DMS53 treated with DMSO at 0.1 percent for 48 hours (cell line): ENCODE data around the gene CLTB.

ENCODE experiments used
- DNase-seq: peaks from one replicate; lab custom pipeline; 2025; ENCODE audit not compliant: unreplicated experiment; lab: John Stamatoyannopoulos, UW

The CLTB gene

GRCh38 chr5:176405656-176406435, 10.5 kb downstream of the CLTB start:
- no peak for DNase-seq

GRCh38 chr5:176401281-176402205, 14.8 kb downstream of the CLTB start:
- no peak for DNase-seq

- no peak for DNase-seq
Measured at GRCh38 chr5:176400382-176401156, 15.8 kb downstream of the CLTB start.

- no peak for DNase-seq
Measured at GRCh38 chr5:176397736-176398420, 18.5 kb downstream of the CLTB start.

GRCh38 chr5:176396330-176396729, 20.0 kb downstream of the CLTB start:
- DNase-seq, result no peak

GRCh38 chr5:176394881-176395675, 21.3 kb downstream of the CLTB start:
- no peak for DNase-seq

GRCh38 chr5:176394096-176394495, 22.2 kb downstream of the CLTB start:
- no peak for DNase-seq

- DNase-seq, result no peak
Measured at GRCh38 chr5:176392526-176392925, 23.8 kb downstream of the CLTB start.

- DNase-seq, result no peak
Measured at GRCh38 chr5:176391999-176392398, 24.3 kb downstream of the CLTB start.

GRCh38 chr5:176391479-176391878, 24.9 kb downstream of the CLTB start:
- no peak for DNase-seq

GRCh38 chr5:176389135-176390123, 26.9 kb downstream of the CLTB start:
- DNase-seq, result peak; percentile 76

GRCh38 chr5:176388444-176389134, 27.8 kb downstream of the CLTB start, which contains the start of the genes HIGD2A and NOP16:
HIGD2A (plus strand) TSS chr5:176388751; CDS start chr5:176388820, 69 bp downstream.
NOP16 (minus strand) TSS chr5:176388598; CDS start chr5:176388539, 59 bp downstream.
- DNase-seq, result peak; percentile 97

- no peak for DNase-seq
Measured at GRCh38 chr5:176388003-176388443, 28.3 kb downstream of the CLTB start.

- no peak for DNase-seq
Measured at GRCh38 chr5:176387384-176387925, 28.9 kb downstream of the CLTB start.

GRCh38 chr5:176386491-176386890, 29.8 kb downstream of the CLTB start:
- DNase-seq, result no peak

GRCh38 chr5:176384991-176385390, 31.3 kb downstream of the CLTB start:
- no peak for DNase-seq

- no peak for DNase-seq
Measured at GRCh38 chr5:176384366-176384930, 31.9 kb downstream of the CLTB start.
